ENCODE measurements around the gene PZP. TPM values are rescaled to one million over a fixed set of nuclear protein-coding genes. Genes with fewer than 3 reads are reported as not detected.
"Not testable (repeated sequence)": the region's sequence is repeated elsewhere in the genome, so short reads cannot be mapped to it uniquely, and the experiment has no call there.

PZP gene
- total and polyA plus RNA-seq, 5 experiments from 2014 or later, result 0.29 TPM; not detected in 4

DNA sequence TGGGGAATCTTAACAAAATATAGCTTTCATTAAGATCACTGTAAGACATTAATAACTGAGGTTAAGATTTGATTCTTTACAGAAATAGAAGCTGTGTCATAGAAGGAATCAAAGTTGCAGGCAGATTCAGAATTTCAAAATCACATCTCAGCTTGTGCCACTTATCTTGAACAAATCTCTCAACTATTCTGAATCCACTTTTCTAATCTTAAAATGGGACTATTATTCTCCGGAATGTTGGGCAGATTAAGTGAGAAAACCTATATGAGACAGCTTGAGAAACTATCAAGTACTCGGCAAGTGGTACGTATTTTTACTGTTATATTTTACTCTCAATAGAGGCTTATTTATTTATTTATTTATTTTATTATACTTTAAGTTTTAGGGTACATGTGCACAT, 28.4 kb downstream of the PZP start:
- peaks cover 0 to 19% (median 8%) of the 10 kb centered on the region in 9 donors for H3K9me3 Mint-ChIP-seq

DNA sequence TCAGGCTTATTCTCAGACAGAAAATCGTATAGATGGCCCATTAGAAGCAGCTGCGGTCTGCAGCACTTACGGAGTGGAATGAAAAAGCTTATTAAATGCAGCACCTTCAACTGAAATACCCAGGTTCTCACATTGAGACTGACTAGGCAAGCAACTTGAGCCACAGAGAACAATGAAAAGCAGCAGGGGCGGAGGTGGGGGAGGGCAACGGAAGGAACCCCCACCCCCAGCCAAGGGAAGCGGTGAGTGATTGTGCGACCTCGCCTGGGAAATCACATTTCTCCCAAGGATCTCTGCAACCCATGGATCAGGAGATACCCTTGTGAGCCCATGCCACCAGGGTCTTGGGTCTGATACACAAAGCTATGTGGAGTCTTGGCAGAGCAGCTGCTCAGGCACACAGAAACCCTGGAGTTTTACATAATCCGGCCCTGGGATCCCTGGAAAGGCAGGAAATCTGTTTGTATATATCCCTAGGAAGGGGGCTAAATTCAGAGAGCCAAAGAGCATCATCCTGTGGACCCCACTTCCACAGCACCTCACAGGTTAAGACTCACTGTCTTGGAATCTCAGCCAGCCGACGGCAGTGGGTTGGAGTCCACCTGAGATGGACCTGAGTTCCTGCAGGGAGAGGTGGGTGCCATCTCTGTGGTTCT, 38.1 kb downstream of the PZP start:
- POLR2A ChIA-PET, result no interaction called here
- H3K4me1 Mint-ChIP-seq, result no peaks in the 10 kb centered on the region
- peaks cover 0 to 37% (median 14%) of the 10 kb centered on the region in 9 donors for H3K9me3 Mint-ChIP-seq
- H3K36me3 Mint-ChIP-seq, result peaks cover 0 to 19% (median 18%) of the 10 kb centered on the region in 3 donors
- H3K27ac Mint-ChIP-seq, result no peak overlapping the region
- DNase-seq, result no peak
- no peak overlapping the region for H3K4me3 Mint-ChIP-seq
- no peak for ATAC-seq
- peaks cover 0 to 5% (median 0%) of the 10 kb centered on the region in 5 donors for H3K27me3 Mint-ChIP-seq

More for the DNA sequence above, 28.4 kb downstream of the PZP start:
- Mint-ChIP-seq H3K27me3 (no peaks in the 10 kb centered on the region), H3K4me1 (no peaks in the 10 kb centered on the region), H3K27ac (no peak overlapping the region), H3K36me3 (peaks cover 4 to 12% (median 5%) of the 10 kb centered on the region in 3 donors), H3K4me3 (no peak overlapping the region)
- POLR2A ChIA-PET, result no interaction called here
- DNase-seq (no peak), ATAC-seq (no peak)

DNA sequence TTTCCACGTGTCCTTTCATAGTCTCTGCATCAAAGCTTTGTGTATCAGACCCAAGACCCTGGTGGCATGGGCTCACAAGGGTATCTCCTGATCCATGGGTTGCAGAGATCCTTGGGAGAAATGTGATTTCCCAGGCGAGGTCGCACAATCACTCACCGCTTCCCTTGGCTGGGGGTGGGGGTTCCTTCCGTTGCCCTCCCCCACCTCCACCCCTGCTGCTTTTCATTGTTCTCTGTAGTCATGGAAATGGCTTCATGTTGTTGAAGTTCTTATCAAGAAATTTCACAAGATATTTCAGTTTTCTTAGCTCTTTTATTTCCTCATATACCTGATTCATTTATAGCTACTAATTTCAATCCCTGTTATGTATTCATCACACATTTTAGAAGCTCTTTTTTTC, 40.9 kb downstream of the PZP start:
- H3K4me1 Mint-ChIP-seq, DNase-seq, POLR2A ChIA-PET, H3K4me3 Mint-ChIP-seq, H3K27me3 Mint-ChIP-seq, H3K27ac Mint-ChIP-seq, ATAC-seq: not testable (repeated sequence)
- H3K9me3 Mint-ChIP-seq, result peaks cover 0 to 14% (median 1%) of the 10 kb centered on the region in 9 donors
- peaks cover 14 to 17% (median 16%) of the 10 kb centered on the region in 3 donors for H3K36me3 Mint-ChIP-seq

DNA sequence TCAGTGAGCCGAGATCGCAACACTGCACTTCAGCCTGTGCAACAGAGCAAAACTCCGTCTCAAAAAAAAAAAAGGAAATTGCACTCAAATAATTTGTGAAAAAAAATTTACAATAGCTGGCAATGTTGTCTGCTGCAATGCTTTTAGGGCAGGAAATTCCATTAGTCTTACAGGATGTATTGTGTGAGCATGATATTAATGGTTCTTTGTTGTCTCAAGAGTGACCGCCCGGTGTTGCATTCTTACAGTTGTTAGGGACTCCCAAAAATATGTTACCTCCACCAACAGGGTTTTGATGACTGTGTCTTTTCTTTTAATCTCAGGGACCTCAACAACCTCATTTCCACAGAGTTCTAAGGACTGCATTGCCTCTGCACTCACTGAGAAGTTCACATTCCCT, 44.8 kb downstream of the PZP start:
- Mint-ChIP-seq H3K27ac (no peak overlapping the region), H3K36me3 (peaks cover 5 to 17% (median 6%) of the 10 kb centered on the region in 3 donors), H3K4me3 (no peak overlapping the region), H3K9me3 (no peaks in the 10 kb centered on the region), H3K27me3 (peaks cover 0 to 4% (median 0%) of the 10 kb centered on the region in 5 donors), H3K4me1 (no peaks in the 10 kb centered on the region)
- POLR2A ChIA-PET, result no interaction called here
- DNase-seq (no peak), ATAC-seq (no peak)

DNA sequence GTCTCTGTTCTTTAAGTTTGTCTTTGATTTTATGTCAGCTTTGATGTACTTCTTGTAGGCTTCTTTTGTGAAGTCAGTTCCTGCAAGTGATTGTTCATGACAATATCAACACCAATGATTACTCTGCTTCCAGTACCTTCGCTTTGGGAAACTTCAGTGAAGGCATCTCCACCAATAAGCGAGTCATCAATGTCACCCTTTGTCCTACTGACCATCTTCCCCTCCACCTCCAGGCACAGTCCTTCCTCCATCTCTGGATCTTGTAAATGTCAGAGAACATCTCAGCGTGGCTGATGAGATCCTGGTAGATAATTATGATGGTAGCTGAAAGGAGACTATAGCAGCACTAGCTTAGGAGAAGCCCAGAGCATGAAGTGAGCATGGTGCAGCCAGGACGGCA, 52.1 kb downstream of the PZP start:
- Mint-ChIP-seq H3K27ac (no peak overlapping the region), H3K9me3 (peaks cover 0 to 8% (median 0%) of the 10 kb centered on the region in 9 donors), H3K36me3 (peaks cover 5 to 30% (median 14%) of the 10 kb centered on the region in 3 donors), H3K4me1 (peaks cover 0 to 2% (median under 1%) of the 10 kb centered on the region in 4 donors), H3K4me3 (no peak overlapping the region), H3K27me3 (no peaks in the 10 kb centered on the region)
- POLR2A ChIA-PET, result no interaction called here
- ATAC-seq (no peak), DNase-seq (no peak)

DNA sequence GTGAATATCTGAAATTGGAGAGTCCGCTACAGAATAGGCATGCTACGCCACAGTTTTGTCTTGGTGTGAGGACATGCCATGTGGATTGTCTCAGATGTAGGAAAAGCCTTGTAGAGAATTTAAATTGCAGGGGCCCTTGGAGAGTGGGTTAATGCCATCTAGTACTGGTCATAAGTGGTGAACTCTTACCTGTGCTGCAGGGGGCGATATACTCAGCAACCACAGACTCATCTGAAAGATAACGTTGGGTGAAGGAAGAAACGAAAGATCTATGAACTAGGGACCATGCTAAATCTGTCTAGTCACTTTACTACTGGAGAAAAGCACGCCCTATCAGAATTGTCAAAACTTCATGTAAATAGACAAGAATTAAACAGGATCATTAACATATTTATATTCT, 58.8 kb downstream of the PZP start:
- POLR2A ChIA-PET, result no interaction called here

DNA sequence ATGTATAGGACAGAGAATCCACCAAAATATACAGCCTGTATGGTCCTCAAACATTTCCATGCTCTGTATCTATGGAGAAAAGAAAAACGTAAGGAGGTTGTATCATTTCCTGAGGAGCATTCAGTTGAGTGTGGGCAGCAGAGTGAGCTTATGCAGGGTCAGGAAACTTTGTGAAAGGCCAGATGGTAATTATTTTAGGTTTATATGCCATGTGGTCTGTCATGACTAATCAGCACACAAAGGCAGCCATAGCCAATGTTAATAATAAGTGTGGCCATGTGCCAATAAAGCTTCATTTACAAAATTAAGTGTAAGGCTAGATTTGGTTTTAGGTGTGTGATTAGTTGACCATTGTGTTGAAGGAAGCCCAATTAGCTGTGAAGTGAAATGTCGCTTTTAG, 59.3 kb downstream of the PZP start:
- H3K9me3 Mint-ChIP-seq, result peaks cover 10 to 39% (median 25%) of the 10 kb centered on the region in 9 donors
- DNase-seq, result no peak
- peaks cover 25 to 53% (median 36%) of the 10 kb centered on the region in 3 donors for H3K36me3 Mint-ChIP-seq
- no peak for ATAC-seq
- H3K4me1 Mint-ChIP-seq, result peaks cover 0 to 9% (median 0%) of the 10 kb centered on the region in 4 donors
- H3K4me3 Mint-ChIP-seq, result no peak overlapping the region
- peaks cover 0 to 6% (median 0%) of the 10 kb centered on the region in 5 donors for H3K27me3 Mint-ChIP-seq
- POLR2A ChIA-PET, result no interaction called here
- H3K27ac Mint-ChIP-seq, result no peak overlapping the region

More for the DNA sequence above, 58.8 kb downstream of the PZP start:
- Mint-ChIP-seq H3K27ac (no peak overlapping the region), H3K27me3 (peaks cover 0 to 2% (median 0%) of the 10 kb centered on the region in 5 donors), H3K9me3 (peaks cover 9 to 34% (median 20%) of the 10 kb centered on the region in 9 donors), H3K4me3 (no peak overlapping the region), H3K4me1 (peaks cover 0 to 8% (median 0%) of the 10 kb centered on the region in 4 donors), H3K36me3 (peaks cover 21 to 52% (median 32%) of the 10 kb centered on the region in 3 donors)
- DNase-seq (no peak), ATAC-seq (no peak)

DNA sequence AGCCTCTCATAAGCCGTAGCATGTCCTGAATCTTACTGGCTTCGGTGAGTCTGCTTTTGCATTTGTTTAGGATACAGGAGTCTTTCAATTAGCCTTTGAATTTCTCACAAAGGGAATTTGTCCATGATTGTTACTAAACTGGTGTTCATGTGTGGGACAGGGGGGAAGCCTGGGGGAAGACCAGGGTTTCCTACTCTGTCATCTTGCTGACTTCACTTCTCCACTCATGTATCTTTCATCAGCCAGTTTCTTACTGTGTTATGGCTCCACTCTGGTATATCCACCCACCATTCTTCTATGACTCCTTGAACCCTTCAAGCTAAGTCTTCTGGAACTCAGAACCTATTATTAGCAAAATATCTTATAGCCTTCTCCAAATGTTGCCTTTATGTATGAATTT, 60.7 kb downstream of the PZP start:
- DNase-seq (no peak), ATAC-seq (no peak)
- Mint-ChIP-seq H3K36me3 (peaks cover 29 to 50% (median 42%) of the 10 kb centered on the region in 3 donors), H3K4me1 (peaks cover 0 to 10% (median 0%) of the 10 kb centered on the region in 4 donors), H3K27ac (peak overlapping the region in 1 of 10 donors; percentile 4), H3K27me3 (peaks cover 0 to 19% (median 0%) of the 10 kb centered on the region in 5 donors), H3K9me3 (peaks cover 17 to 48% (median 29%) of the 10 kb centered on the region in 9 donors), H3K4me3 (no peak overlapping the region)
- POLR2A ChIA-PET, result no interaction called here

DNA sequence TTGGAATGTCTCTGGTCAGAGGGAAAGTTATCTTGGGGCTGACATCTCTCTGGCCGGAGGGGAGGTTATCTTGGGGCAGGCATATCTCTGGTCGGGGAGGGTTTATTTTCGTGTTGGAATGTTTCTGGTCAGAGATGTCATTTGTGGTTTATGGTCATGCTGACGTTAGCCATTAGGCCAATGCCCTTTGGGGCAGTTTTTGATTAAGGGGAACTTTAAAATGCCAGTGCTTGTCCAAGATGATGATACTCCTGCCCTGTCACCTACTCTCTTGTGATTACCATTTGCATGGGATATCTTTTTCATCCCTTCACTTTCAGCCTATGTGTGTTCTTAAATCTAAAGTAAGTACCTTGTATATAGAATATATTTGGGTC, 63.5 kb downstream of the PZP start:
- Mint-ChIP-seq H3K27me3 (peaks cover 0 to 19% (median 0%) of the 10 kb centered on the region in 5 donors), H3K4me3 (no peak overlapping the region), H3K9me3 (peaks cover 17 to 41% (median 29%) of the 10 kb centered on the region in 9 donors), H3K4me1 (peaks cover 0 to 10% (median 0%) of the 10 kb centered on the region in 4 donors), H3K36me3 (peaks cover 29 to 45% (median 38%) of the 10 kb centered on the region in 3 donors), H3K27ac (no peak overlapping the region)
- POLR2A ChIA-PET, result no interaction called here
- DNase-seq (no peak), ATAC-seq (no peak)

DNA sequence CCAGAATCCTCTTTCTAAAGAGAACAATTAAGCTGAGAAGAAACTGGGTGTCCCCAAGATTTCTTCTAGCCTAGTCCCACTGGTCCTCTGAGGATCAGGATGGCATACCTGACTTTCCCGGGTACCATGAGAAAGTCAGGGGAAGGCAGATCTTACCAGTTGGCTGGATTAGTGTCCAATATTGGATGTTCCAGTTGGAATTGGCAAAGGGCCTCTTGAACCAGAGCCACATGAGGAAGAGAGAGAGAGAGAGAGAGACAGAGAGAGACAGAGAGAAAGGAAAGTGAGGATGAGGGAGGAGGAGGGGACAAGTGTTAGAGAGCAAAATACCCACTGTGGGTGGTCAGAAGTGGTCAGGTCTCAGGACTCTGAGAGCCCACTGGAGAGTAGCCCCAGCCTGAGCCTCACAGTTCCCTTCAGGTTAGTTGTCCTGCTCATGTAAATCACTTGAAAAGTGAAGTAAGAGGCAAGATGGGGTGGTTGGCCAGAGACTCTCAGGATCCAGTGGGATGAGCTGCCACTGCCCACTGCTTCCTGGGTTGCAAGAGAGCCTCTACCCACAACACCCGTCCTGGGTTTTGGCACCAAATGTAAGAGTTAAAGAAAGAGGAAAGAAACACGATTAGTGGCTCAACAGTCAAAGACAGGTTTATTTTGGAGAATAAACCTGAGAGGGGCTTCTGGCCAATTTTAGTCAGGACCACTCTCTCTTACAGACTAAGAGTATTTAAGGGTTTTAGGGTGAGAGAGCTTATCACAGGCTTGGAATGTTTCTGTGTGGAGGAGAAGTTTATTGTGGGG, 64.1 kb downstream of the PZP start:
- H3K4me3 Mint-ChIP-seq, result no peak overlapping the region

DNA sequence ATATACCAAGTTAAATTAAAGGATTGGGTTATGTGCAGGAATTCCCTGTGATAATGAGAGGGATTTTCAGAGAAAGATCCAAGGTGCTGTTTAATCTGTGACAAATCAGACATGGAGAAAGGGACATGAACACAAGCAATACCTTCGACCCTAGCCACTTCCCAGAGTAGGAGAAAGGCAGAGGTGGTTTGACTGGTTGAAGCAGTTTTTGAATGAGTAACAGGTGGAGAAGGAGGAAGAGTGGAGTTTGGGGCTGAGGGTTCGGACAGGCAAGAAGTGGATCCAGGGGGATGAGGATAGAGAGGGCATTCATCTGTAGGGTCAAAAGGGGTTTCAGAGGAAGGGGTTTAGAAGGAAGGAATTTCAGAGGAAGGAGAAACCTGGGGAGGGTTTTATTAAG, 65.1 kb downstream of the PZP start:
- peak overlapping the region in 1 of 10 donors; percentile 35 for H3K4me3 Mint-ChIP-seq
- POLR2A ChIA-PET, result no interaction called here
- H3K27me3 Mint-ChIP-seq, result peaks cover 0 to 19% (median 0%) of the 10 kb centered on the region in 5 donors
- ATAC-seq (no peak), DNase-seq (no peak)
- peaks cover 0 to 8% (median 0%) of the 10 kb centered on the region in 4 donors for H3K4me1 Mint-ChIP-seq
- peaks cover 29 to 41% (median 33%) of the 10 kb centered on the region in 3 donors for H3K36me3 Mint-ChIP-seq
- peaks cover 17 to 41% (median 29%) of the 10 kb centered on the region in 9 donors for H3K9me3 Mint-ChIP-seq
- no peak overlapping the region for H3K27ac Mint-ChIP-seq

More for the DNA sequence above, 64.1 kb downstream of the PZP start:
- peaks cover 17 to 41% (median 29%) of the 10 kb centered on the region in 9 donors for H3K9me3 Mint-ChIP-seq
- POLR2A ChIA-PET, result no interaction called here
- DNase-seq (no peak), ATAC-seq (no peak)
- peaks cover 0 to 10% (median 0%) of the 10 kb centered on the region in 4 donors for H3K4me1 Mint-ChIP-seq
- H3K36me3 Mint-ChIP-seq, result peaks cover 29 to 45% (median 38%) of the 10 kb centered on the region in 3 donors
- H3K27me3 Mint-ChIP-seq, result peaks cover 0 to 19% (median 0%) of the 10 kb centered on the region in 5 donors
- no peak overlapping the region for H3K27ac Mint-ChIP-seq

DNA sequence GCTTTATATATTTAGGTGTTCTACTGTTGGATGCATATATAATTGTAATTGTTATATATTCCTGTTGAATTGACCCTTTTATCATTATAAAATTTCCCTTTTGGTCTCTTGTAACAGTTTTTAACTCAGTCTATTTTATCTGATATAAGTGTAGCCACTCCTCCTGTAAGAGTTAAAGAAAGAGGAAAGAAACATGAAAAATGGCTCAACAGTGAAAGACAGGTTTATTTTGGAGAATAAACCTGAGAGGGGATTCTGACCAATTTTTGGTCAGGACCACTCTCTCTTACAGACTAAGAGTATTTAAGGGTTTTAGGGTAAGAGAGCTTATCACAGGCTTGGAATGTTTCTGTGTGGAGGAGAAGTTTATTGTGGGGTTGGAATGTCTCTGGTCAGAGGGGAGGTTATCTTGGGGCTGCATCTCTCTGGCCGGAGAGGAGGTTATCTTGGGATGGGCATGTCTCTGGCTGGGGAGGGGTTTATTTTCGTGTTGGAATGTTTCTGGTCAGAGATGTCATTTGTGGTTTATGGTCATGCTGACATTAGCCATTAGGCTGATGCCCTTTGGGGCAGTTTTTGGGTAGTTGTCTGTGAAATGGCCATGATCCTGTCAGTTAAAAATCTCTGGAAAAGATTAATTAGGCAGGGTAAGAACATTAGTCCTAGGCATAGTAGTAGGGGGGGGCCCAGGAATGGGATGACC, 68.5 kb downstream of the PZP start:
- POLR2A ChIA-PET, H3K4me1 Mint-ChIP-seq, DNase-seq, ATAC-seq, H3K4me3 Mint-ChIP-seq: not testable (repeated sequence)
- peaks cover 0 to 19% (median 0%) of the 10 kb centered on the region in 5 donors for H3K27me3 Mint-ChIP-seq
- H3K27ac Mint-ChIP-seq, result peak overlapping the region in 1 of 10 donors; percentile 42
- H3K36me3 Mint-ChIP-seq, result peaks cover 10 to 15% (median 14%) of the 10 kb centered on the region in 3 donors
- H3K9me3 Mint-ChIP-seq, result peaks cover 8 to 17% (median 13%) of the 10 kb centered on the region in 9 donors

All from naive thymus-derived CD8-positive, alpha-beta T cell (primary cell).